Smooth muscle cell (in vitro differentiated cells): Measurements from ENCODE around the gene KCNQ1. TPM values are rescaled to one million over a fixed set of nuclear protein-coding genes. Genes with fewer than 3 reads are reported as not detected.

Experiments
- DNase-seq: peaks from one replicate; lab custom pipeline; 2025; ENCODE audit not compliant: unreplicated experiment; lab: John Stamatoyannopoulos, UW
- H2AFZ ChIP-seq: fragments of 200-600 bp; sonication (generic); 2 replicates; pipeline ENCODE4 v1.6.0; 2016; ENCODE audit warnings: antibody characterized with exemption, low read depth, mild to moderate bottlenecking
- H3F3A ChIP-seq: fragments of 200-600 bp; sonication (generic); 2 replicates; pipeline ENCODE4 v1.6.0; 2017; ENCODE audit warnings: antibody characterized with exemption, low read depth
- H3K27ac ChIP-seq: fragments of 200-600 bp; sonication (generic); 2 replicates; pipeline ENCODE4 v1.5.1; 2016; ENCODE audit warnings: low read depth, mild to moderate bottlenecking
- H3K27me3 ChIP-seq: fragments of 200-600 bp; sonication (generic); 2 replicates; pipeline ENCODE4 v1.6.1; 2016; ENCODE audit warnings: low read depth, mild to moderate bottlenecking
- H3K36me3 ChIP-seq: fragments of 200-600 bp; sonication (generic); 2 replicates; pipeline ENCODE4 v1.5.1; 2016; ENCODE audit warnings: low read depth
- H3K4me1 ChIP-seq: fragments of 200-600 bp; sonication (generic); 2 replicates; pipeline ENCODE4 v1.5.1; 2016; ENCODE audit warnings: low read depth
- H3K4me2 ChIP-seq: fragments of 200-600 bp; sonication (generic); 2 replicates; pipeline ENCODE4 v1.6.0; 2016; ENCODE audit warnings: mild to moderate bottlenecking
- H3K4me3 ChIP-seq: fragments of 200-600 bp; sonication (generic); 2 replicates; pipeline ENCODE4 v1.5.1; 2016; ENCODE audit warnings: mild to moderate bottlenecking
- H3K79me2 ChIP-seq: fragments of 200-600 bp; sonication (generic); 2 replicates; pipeline ENCODE4 v1.6.0; 2016; ENCODE audit warnings: low read depth, mild to moderate bottlenecking
- H3K9ac ChIP-seq: fragments of 200-600 bp; sonication (generic); 2 replicates; pipeline ENCODE4 v1.6.0; 2016; ENCODE audit warnings: low read depth
- H3K9me3 ChIP-seq: fragments of 200-600 bp; sonication (generic); replicated peaks from 2 replicates; pipeline ENCODE4 v1.5.1; 2016; ENCODE audit warnings: low read depth
- H4K20me1 ChIP-seq: fragments of 200-600 bp; sonication (generic); 2 replicates; pipeline ENCODE4 v1.6.0; 2016; ENCODE audit warnings: low read depth
- CTCF ChIP-seq: fragments of 200-600 bp; sonication (generic); IDR thresholded peaks from 2 replicates; pipeline ENCODE4 v1.5.1; 2017; ENCODE audit warnings: borderline replicate concordance, mild to moderate bottlenecking, antibody characterized with exemption; ENCODE audit not compliant: insufficient read depth, poor library complexity, severe bottlenecking
- WGBS: methylation state at CpG from one replicate; pipeline ENCODE4 v1.1.7; 2016; ENCODE audit warnings: low lambda C conversion rate; 5-methylcytosine and 5-hydroxymethylcytosine counted together
- polyA plus RNA-seq: library from polyadenylated mRNA; unstranded; fragments of >200 nt; fragmentation: Nextera tagmentation; extraction: Ambion mirVana; gene quantifications from 2 replicates; pipeline ENCODE4 v1.2.1, GENCODE V29; 2016
- total RNA-seq: library from RNA; depleted of rRNA; stranded (reverse); fragments of >200 nt; gene quantifications from 2 replicates; pipeline ENCODE4 v1.2.3, GENCODE V29; 2014

Gene KCNQ1
- total and polyA plus RNA-seq, 2 experiments from 2014 or later, result 1.3 to 2.3 TPM

GRCh38 chr11:2688381-2689231, 243.8 kb downstream of the KCNQ1 start:
- Histone ChIP-seq H3K27me3 (no peaks in the 10 kb centered on the region), H3K79me2 (peaks cover 99% of the 10 kb centered on the region), H3K27ac (no peak overlapping the region), H3K4me2 (no peak overlapping the region), H3K4me3 (no peak overlapping the region), H3K9ac (no peak overlapping the region), H3K4me1 (peaks cover 29% of the 10 kb centered on the region), H3K9me3 (no peaks in the 10 kb centered on the region), H4K20me1 (peaks cover 100% of the 10 kb centered on the region), H3K36me3 (no peaks in the 10 kb centered on the region), H3F3A (no peaks in the 10 kb centered on the region), H2AFZ (no peak overlapping the region)
- no peak for DNase-seq
- 95% methylated on average over 6 of the region's 6 CpGs for WGBS
- no peak for TF ChIP-seq CTCF

GRCh38 chr11:2689651-2690575, 245.1 kb downstream of the KCNQ1 start:
- H2AFZ ChIP-seq, result no peak overlapping the region
- H3K36me3 ChIP-seq, result no peaks in the 10 kb centered on the region
- peaks cover 99% of the 10 kb centered on the region for H3K79me2 ChIP-seq
- no peaks in the 10 kb centered on the region for H3F3A ChIP-seq
- H3K9me3 ChIP-seq, result no peaks in the 10 kb centered on the region
- DNase-seq, result no peak
- TF ChIP-seq CTCF, result no peak
- H3K4me3 ChIP-seq, result no peak overlapping the region
- no peak overlapping the region for H3K4me2 ChIP-seq
- 83% methylated on average over 8 of the region's 8 CpGs for WGBS
- no peak overlapping the region for H3K27ac ChIP-seq
- H3K27me3 ChIP-seq, result no peaks in the 10 kb centered on the region
- no peak overlapping the region for H3K9ac ChIP-seq
- peaks cover 100% of the 10 kb centered on the region for H4K20me1 ChIP-seq
- H3K4me1 ChIP-seq, result peaks cover 42% of the 10 kb centered on the region

- H3K9me3 ChIP-seq, result no peaks in the 10 kb centered on the region
- no peak for DNase-seq
- H3K9ac ChIP-seq, result no peak overlapping the region
- H3K4me2 ChIP-seq, result no peak overlapping the region
- H3K4me3 ChIP-seq, result no peak overlapping the region
- H3K79me2 ChIP-seq, result peaks cover 99% of the 10 kb centered on the region
- no peaks in the 10 kb centered on the region for H3K27me3 ChIP-seq
- TF ChIP-seq CTCF, result no peak
- H2AFZ ChIP-seq, result no peak overlapping the region
- no peaks in the 10 kb centered on the region for H3F3A ChIP-seq
- no peaks in the 10 kb centered on the region for H3K36me3 ChIP-seq
- H4K20me1 ChIP-seq, result peaks cover 100% of the 10 kb centered on the region
- 76% methylated on average over 6 of the region's 6 CpGs for WGBS
- H3K27ac ChIP-seq, result no peak overlapping the region
- H3K4me1 ChIP-seq, result peaks cover 45% of the 10 kb centered on the region
Observed at GRCh38 chr11:2690596-2691354, 246.0 kb downstream of the KCNQ1 start.
